ENCODE measurements around the gene ATP9A.

ATP9A gene

GRCh38 chr20:51800060-51800871 is 32.1 kb upstream of the ATP9A start:
- Histone ChIP-seq H3K4me1 (ENCODE audit: control insufficient read depth, insufficient read depth, low read length) (peaks cover 22% of the 10 kb centered on the region), H3K4me3 (ENCODE audit: low read depth, low read length) (peak overlapping the region; percentile 19), H3K27ac (ENCODE audit: extremely low read depth, low read depth, low read length) (peak overlapping the region; percentile 22; the same call in 1 of the 2 replicates), H3K36me3 (ENCODE audit: control insufficient read depth in 2 of 2, insufficient read depth in 1 of 2, low read length in 2 of 2) (no peaks in the 10 kb centered on the region), H3K9me3 (ENCODE audit: control insufficient read depth, insufficient read depth, low read depth, low read length) (no peaks in the 10 kb centered on the region)
- ChIA-PET POLR2A (interaction anchor here (0.8 kb wide), 1 partner anchor 33 kb away, joined by 3 read pairs; no protein-coding TSS in a partner anchor), CTCF (interaction anchor here (0.5 to 1.9 kb wide), 23 partner anchors 9 to 485 kb away, joined by 3 to 10 read pairs (median 3); no protein-coding TSS in a partner anchor)
- peak; percentile 44; the same call in 1 of the 2 replicates for TF ChIP-seq PATZ1 (tag by site-specific recombination; IDR thresholded peaks at IDR 0.05)
- peak; percentile 100 for TF ChIP-seq ZSCAN16 (tag by site-specific recombination; IDR thresholded peaks at IDR 0.05)
- 0 out of 2 replicates have a peak, but pooled peaks have one; percentile 7 for TF ChIP-seq EGR2 (tag by site-specific recombination; IDR thresholded peaks at IDR 0.05; ENCODE audit: low read depth)
- TF ChIP-seq ZEB2 (tag by site-specific recombination; IDR thresholded peaks at IDR 0.05) = peak; percentile 83
- no peak for TF ChIP-seq ZBTB11 (tag by site-specific recombination; conservative IDR thresholded peaks at IDR 0.05; ENCODE audit: low read depth)
- TF ChIP-seq KLF8 (tag by site-specific recombination; IDR thresholded peaks at IDR 0.05) = peak; percentile 59; the same call in 1 of the 2 replicates
- TF ChIP-seq SP3 (tag by site-specific recombination; IDR thresholded peaks at IDR 0.05) = peak; percentile 36
- peak; percentile 15; the same call in 1 of the 2 replicates for TF ChIP-seq KLF7 (tag by site-specific recombination; IDR thresholded peaks at IDR 0.05; ENCODE audit: borderline replicate concordance)
- TF ChIP-seq KLF16 (tag by site-specific recombination; IDR thresholded peaks at IDR 0.05) = peak; percentile 60; the same call in 1 of the 2 replicates
- peak; percentile 16; the same call in 1 of the 2 replicates for TF ChIP-seq ZNF341 (tag by site-specific recombination; IDR thresholded peaks at IDR 0.05; ENCODE audit: low read depth)
- no peak for TF ChIP-seq ZNF266 (tag by site-specific recombination; IDR thresholded peaks at IDR 0.05; ENCODE audit: low read depth)
- peak; percentile 26; the same call in 1 of the 2 replicates for TF ChIP-seq GLIS1 (tag by site-specific recombination; IDR thresholded peaks at IDR 0.05)
- no peak for TF ChIP-seq MYNN (tag by site-specific recombination; IDR thresholded peaks at IDR 0.05; ENCODE audit: borderline replicate concordance)
- TF ChIP-seq CTCF (tag by site-specific recombination; IDR thresholded peaks at IDR 0.05) = peak; percentile 87
- TF ChIP-seq ZNF654 (tag by site-specific recombination; IDR thresholded peaks at IDR 0.05; ENCODE audit: low read depth) = peak; percentile 55
- TF ChIP-seq ZNF114 (tag by site-specific recombination; IDR thresholded peaks at IDR 0.05) = no peak
- TF ChIP-seq KLF9 (tag by site-specific recombination; IDR thresholded peaks at IDR 0.05; ENCODE audit: low read depth) = peak; percentile 72

Data from HEK293 (cell line).